H9 (cell line): ENCODE measurements around the gene IFT52. TPM values are rescaled to one million over a fixed set of nuclear protein-coding genes. Genes with fewer than 3 reads are reported as not detected.
A peak's percentile ranks its signal among the peaks of the same experiment; 100 is the strongest.

ENCODE experiments used
- DNase-seq: peaks from one replicate; pipeline ENCODE4 v3.0.0-alpha.2; 2017
- H2AFZ ChIP-seq: one replicate; pipeline ENCODE4 v1.6.1; 2013; ENCODE audit warnings: mild to moderate bottlenecking, low read length, control low read depth, moderate library complexity
- H2AK5ac ChIP-seq: 2 replicates; pipeline ENCODE4 v1.6.1; 2013; ENCODE audit warnings: low read length, control low read depth, mixed read lengths; ENCODE audit not compliant: insufficient read length
- H2BK120ac ChIP-seq: one replicate; pipeline ENCODE4 v1.6.1; 2013; ENCODE audit warnings: low read depth, mild to moderate bottlenecking, low read length, control low read depth, inconsistent platforms; ENCODE audit not compliant: poor library complexity, severe bottlenecking
- H2BK12ac ChIP-seq: 2 replicates; pipeline ENCODE4 v1.6.1; 2013; ENCODE audit warnings: low read length, control low read depth, mixed read lengths, low read depth; ENCODE audit not compliant: insufficient read length
- H2BK15ac ChIP-seq: 2 replicates; pipeline ENCODE4 v1.6.1; 2013; ENCODE audit warnings: low read depth, low read length, control low read depth
- H2BK20ac ChIP-seq: one replicate; pipeline ENCODE4 v1.6.1; 2013; ENCODE audit warnings: low read depth, mild to moderate bottlenecking, low read length, control low read depth, inconsistent platforms; ENCODE audit not compliant: poor library complexity, severe bottlenecking
- H2BK5ac ChIP-seq: 2 replicates; pipeline ENCODE4 v1.6.1; 2013; ENCODE audit warnings: low read length, control low read depth, mixed read lengths; ENCODE audit not compliant: insufficient read length
- H3K14ac ChIP-seq: 2 replicates; pipeline ENCODE4 v1.6.1; 2013; ENCODE audit warnings: low read length, control low read depth; ENCODE audit not compliant: insufficient read depth
- H3K18ac ChIP-seq: 2 replicates; pipeline ENCODE4 v1.6.1; 2013; ENCODE audit warnings: low read depth, mild to moderate bottlenecking, mixed read lengths, low read length, control low read depth; ENCODE audit not compliant: insufficient read length
- H3K23ac ChIP-seq: 2 replicates; pipeline ENCODE4 v1.6.1; 2013; ENCODE audit warnings: low read length, control low read depth, mixed read lengths, low read depth; ENCODE audit not compliant: insufficient read length
- H3K23me2 ChIP-seq: 2 replicates; pipeline ENCODE4 v1.6.1; 2013; ENCODE audit warnings: low read depth, mild to moderate bottlenecking, mixed read lengths, low read length, control low read depth; ENCODE audit not compliant: insufficient read length, poor library complexity, severe bottlenecking
- H3K27ac ChIP-seq: 2 replicates; pipeline ENCODE4 v1.5.1; 2013; ENCODE audit warnings: low read length, control low read depth, mixed read lengths, low read depth; ENCODE audit not compliant: insufficient read length
- H3K27me3 ChIP-seq: 2 replicates; pipeline ENCODE4 v1.6.1; 2013; ENCODE audit warnings: low read length, control low read depth, inconsistent platforms; ENCODE audit not compliant: insufficient read depth
- H3K4ac ChIP-seq: 2 replicates; pipeline ENCODE4 v1.6.1; 2013; ENCODE audit warnings: low read depth, mild to moderate bottlenecking, control low read depth, inconsistent platforms, low read length, moderate library complexity
- H3K4me1 ChIP-seq: 2 replicates; pipeline ENCODE4 v1.6.1; 2013; ENCODE audit warnings: low read length, control low read depth, inconsistent platforms; ENCODE audit not compliant: insufficient read depth
- H3K4me2 ChIP-seq: 2 replicates; pipeline ENCODE4 v1.6.1; 2013; ENCODE audit warnings: low read length, control low read depth, mixed read lengths; ENCODE audit not compliant: insufficient read length, insufficient read depth
- H3K56ac ChIP-seq: 2 replicates; pipeline ENCODE4 v1.6.1; 2013; ENCODE audit warnings: low read depth, mild to moderate bottlenecking, mixed read lengths, low read length, control low read depth; ENCODE audit not compliant: insufficient read length
- H3K79me1 ChIP-seq: 2 replicates; pipeline ENCODE4 v1.6.1; 2013; ENCODE audit warnings: low read depth, mild to moderate bottlenecking, moderate library complexity, low read length, control low read depth, inconsistent platforms; ENCODE audit not compliant: insufficient read depth, poor library complexity, severe bottlenecking
- H3K79me2 ChIP-seq: 2 replicates; pipeline ENCODE4 v1.6.1; 2013; ENCODE audit warnings: low read length, control low read depth, inconsistent platforms; ENCODE audit not compliant: insufficient read depth
- H3K9ac ChIP-seq: 2 replicates; pipeline ENCODE4 v1.6.1; 2013; ENCODE audit warnings: low read length, control low read depth, mixed read lengths; ENCODE audit not compliant: insufficient read length; ENCODE audit errors: extremely low read depth
- H3K9me3 ChIP-seq: one replicate; pipeline ENCODE4 v1.6.1; 2013; ENCODE audit warnings: low read depth, low read length, inconsistent platforms; ENCODE audit not compliant: control insufficient read depth
- H3T11ph ChIP-seq: one replicate; pipeline ENCODE4 v1.6.1; 2013; ENCODE audit warnings: mild to moderate bottlenecking, low read length, control low read depth, inconsistent platforms
- H4K20me1 ChIP-seq: one replicate; pipeline ENCODE4 v1.6.1; 2013; ENCODE audit not compliant: control insufficient read depth, insufficient read length, insufficient read depth
- H4K5ac ChIP-seq: 2 replicates; pipeline ENCODE4 v1.6.1; 2013; ENCODE audit warnings: low read depth, mild to moderate bottlenecking, mixed read lengths, low read length, control low read depth; ENCODE audit not compliant: insufficient read length
- H4K8ac ChIP-seq: replicated peaks from 2 replicates; pipeline ENCODE4 v1.6.1; 2013; ENCODE audit warnings: low read length, control low read depth, mixed read lengths, low read depth; ENCODE audit not compliant: insufficient read length
- H4K91ac ChIP-seq: 2 replicates; pipeline ENCODE4 v1.6.1; 2013; ENCODE audit warnings: low read depth, mild to moderate bottlenecking, moderate library complexity, mixed read lengths, low read length, control low read depth; ENCODE audit not compliant: insufficient read length
- H3K27ac Mint-ChIP-seq, 3 experiments: 2 replicates in 2 of 3; 3 replicates in 1 of 3; pipeline ENCODE4 v1.8.0; 2020 to 2021; ENCODE audit warnings: mixed read lengths in 3 of 3, mild to moderate bottlenecking in 1 of 3, moderate library complexity in 1 of 3
- H3K27me3 Mint-ChIP-seq: 2 replicates; pipeline ENCODE4 v1.8.0; 2021; ENCODE audit warnings: low read depth, mild to moderate bottlenecking, moderate library complexity, mixed read lengths
- H3K36me3 Mint-ChIP-seq, 3 experiments: 2 replicates in 2 of 3; 3 replicates in 1 of 3; pipeline ENCODE4 v1.8.0; 2020 to 2021; ENCODE audit warnings: low read depth in 3 of 3, mixed read lengths in 3 of 3; ENCODE audit not compliant: insufficient read depth in 1 of 3
- H3K4me1 Mint-ChIP-seq, 2 experiments: 2 replicates each; pipeline ENCODE4 v1.8.0; 2020; ENCODE audit warnings: mixed read lengths in 2 of 2
- H3K4me3 Mint-ChIP-seq, 2 experiments: 2 replicates in 1 of 2; 3 replicates in 1 of 2; pipeline ENCODE4 v1.8.0; 2020 to 2021; ENCODE audit warnings: mild to moderate bottlenecking in 2 of 2, mixed read lengths in 2 of 2, moderate library complexity in 1 of 2
- H3K9me3 Mint-ChIP-seq, 2 experiments: 2 replicates in 1 of 2; 3 replicates in 1 of 2; pipeline ENCODE4 v1.8.0; 2020; ENCODE audit warnings: mild to moderate bottlenecking in 2 of 2, mixed read lengths in 2 of 2, moderate library complexity in 1 of 2
- WGBS: extraction: QIAGEN DNeasy Blood & Tissue Kit; methylation state at CpG from one replicate; pipeline ENCODE4 v1.1.7; 2013; ENCODE audit warnings: missing lambda C conversion rate, low lambda C conversion rate, mixed read lengths; ENCODE audit not compliant: insufficient read length; ENCODE audit errors: extremely low coverage; 5-methylcytosine and 5-hydroxymethylcytosine counted together
- total RNA-seq: library from RNA; stranded (reverse); gene quantifications from 2 replicates; pipeline ENCODE4 v1.2.1, GENCODE V29; 2021
- TF ChIP-seq, protein P1 (sequence below): fragments of 200-600 bp; sonication (generic); conservative IDR thresholded peaks from 3 replicates; pipeline ENCODE4 v1.8.0; 2021; ENCODE audit warnings: antibody characterized with exemption, mild to moderate bottlenecking

The IFT52 gene
- total RNA-seq, 1 experiment from 2014 or later, result 44.5 TPM

DNA sequence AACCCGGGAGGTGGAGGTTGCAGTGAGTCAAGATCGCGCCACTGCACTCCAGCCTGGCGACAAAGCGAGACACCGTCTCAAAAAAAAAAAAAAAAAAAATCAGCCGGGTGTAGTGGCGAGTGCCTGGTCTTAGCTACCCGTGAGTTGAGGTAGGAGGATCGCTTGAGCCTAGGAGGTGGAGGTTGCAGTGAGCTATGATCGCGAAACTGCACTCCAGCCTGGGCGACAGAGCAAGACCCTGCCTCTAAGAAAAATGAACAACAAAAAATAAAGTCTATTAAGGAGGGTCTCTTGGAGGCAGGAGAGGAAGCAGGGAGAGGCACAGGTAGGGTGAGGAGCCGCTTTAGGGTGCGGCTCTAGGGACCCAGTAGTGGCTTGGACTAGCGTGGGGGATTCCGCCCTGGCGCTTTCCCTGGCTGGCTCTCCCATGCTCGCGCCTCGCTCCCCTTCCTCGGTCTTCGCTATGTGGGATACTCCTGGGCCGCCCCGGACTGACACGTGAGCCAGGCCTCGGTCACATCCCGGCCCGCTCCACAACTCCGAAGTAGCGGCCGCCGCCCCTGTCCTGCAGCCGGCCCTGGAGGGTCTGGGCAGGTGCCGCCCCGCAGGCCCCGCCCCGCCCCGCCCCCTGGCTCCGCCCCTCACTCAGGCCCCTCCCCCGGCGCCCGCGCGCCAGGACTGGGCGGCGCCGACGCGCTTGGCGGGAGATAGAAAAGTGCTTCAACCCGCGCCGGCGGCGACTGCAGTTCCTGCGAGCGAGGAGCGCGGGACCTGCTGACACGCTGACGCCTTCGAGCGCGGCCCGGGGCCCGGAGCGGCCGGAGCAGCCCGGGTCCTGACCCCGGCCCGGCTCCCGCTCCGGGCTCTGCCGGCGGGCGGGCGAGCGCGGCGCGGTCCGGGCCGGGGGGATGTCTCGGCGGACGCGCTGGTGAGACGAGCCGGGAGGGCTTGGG lies 75.9 kb downstream of the IFT52 start, which contains the start of gene MYBL2:
Gene MYBL2, plus strand, starts transcription at position 739 of the 953 bp plus-strand sequence. Its CDS starts 170 bp downstream, at position 909.
- peak; percentile 87 for DNase-seq
- Histone ChIP-seq H3K79me1 (peaks cover 8% of the 10 kb centered on the region), H3T11ph (no peak within 1 kb of the TSS), H4K20me1 (no peaks in the 10 kb centered on the region), H2BK15ac (no peak within 1 kb of the TSS), H3K9ac (peak within 1 kb of the TSS; percentile 70), H2BK20ac (no peak within 1 kb of the TSS), H2BK12ac (no peak within 1 kb of the TSS), H2AFZ (no peak within 1 kb of the TSS), H4K91ac (no peak within 1 kb of the TSS), H3K23me2 (peaks cover 6% of the 10 kb centered on the region), H3K27ac (no peak within 1 kb of the TSS), H4K8ac (no peak within 1 kb of the TSS), H2AK5ac (no peak within 1 kb of the TSS), H3K4me2 (peak within 1 kb of the TSS; percentile 84), H3K4ac (no peak within 1 kb of the TSS), H4K5ac (no peak within 1 kb of the TSS), H3K18ac (peak within 1 kb of the TSS; percentile 79), H2BK5ac (no peak within 1 kb of the TSS), H3K27me3 (no peaks in the 10 kb centered on the region; the same call in 1 of the 2 replicates), H3K9me3 (no peaks in the 10 kb centered on the region), H2BK120ac (no peak within 1 kb of the TSS), H3K14ac (peak within 1 kb of the TSS; percentile 87), H3K56ac (no peak within 1 kb of the TSS), H3K4me1 (no peaks in the 10 kb centered on the region), H3K23ac (no peak within 1 kb of the TSS), H3K79me2 (peaks cover 10% of the 10 kb centered on the region; the same call in 1 of the 2 replicates)
- Mint-ChIP-seq H3K27ac (peak within 1 kb of the TSS in 2 of 3 experiments; percentile 95 to 98; a peak in 3 of 7 replicates), H3K4me3 (peak within 1 kb of the TSS; percentile 87 to 93), H3K9me3 (no peaks in the 10 kb centered on the region), H3K4me1 (peaks cover 3 to 8% of the 10 kb centered on the region in 2 experiments; a peak in 3 of 4 replicates), H3K36me3 (peaks cover 4 to 20% (median 16%) of the 10 kb centered on the region in 3 experiments; a peak in 6 of 7 replicates), H3K27me3 (peaks cover 21% of the 10 kb centered on the region)
- no CpG with 5 or more reads among the region's 90 CpGs for WGBS
- TF ChIP-seq, protein P1, sequence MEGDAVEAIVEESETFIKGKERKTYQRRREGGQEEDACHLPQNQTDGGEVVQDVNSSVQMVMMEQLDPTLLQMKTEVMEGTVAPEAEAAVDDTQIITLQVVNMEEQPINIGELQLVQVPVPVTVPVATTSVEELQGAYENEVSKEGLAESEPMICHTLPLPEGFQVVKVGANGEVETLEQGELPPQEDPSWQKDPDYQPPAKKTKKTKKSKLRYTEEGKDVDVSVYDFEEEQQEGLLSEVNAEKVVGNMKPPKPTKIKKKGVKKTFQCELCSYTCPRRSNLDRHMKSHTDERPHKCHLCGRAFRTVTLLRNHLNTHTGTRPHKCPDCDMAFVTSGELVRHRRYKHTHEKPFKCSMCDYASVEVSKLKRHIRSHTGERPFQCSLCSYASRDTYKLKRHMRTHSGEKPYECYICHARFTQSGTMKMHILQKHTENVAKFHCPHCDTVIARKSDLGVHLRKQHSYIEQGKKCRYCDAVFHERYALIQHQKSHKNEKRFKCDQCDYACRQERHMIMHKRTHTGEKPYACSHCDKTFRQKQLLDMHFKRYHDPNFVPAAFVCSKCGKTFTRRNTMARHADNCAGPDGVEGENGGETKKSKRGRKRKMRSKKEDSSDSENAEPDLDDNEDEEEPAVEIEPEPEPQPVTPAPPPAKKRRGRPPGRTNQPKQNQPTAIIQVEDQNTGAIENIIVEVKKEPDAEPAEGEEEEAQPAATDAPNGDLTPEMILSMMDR, result no peak
